ENCODE data around the gene ZRANB1. TPM values are rescaled to one million over a fixed set of nuclear protein-coding genes. Genes with fewer than 3 reads are reported as not detected.

ZRANB1 gene
- total RNA-seq, 1 donor from 2014 or later = 28.9 TPM

DNA sequence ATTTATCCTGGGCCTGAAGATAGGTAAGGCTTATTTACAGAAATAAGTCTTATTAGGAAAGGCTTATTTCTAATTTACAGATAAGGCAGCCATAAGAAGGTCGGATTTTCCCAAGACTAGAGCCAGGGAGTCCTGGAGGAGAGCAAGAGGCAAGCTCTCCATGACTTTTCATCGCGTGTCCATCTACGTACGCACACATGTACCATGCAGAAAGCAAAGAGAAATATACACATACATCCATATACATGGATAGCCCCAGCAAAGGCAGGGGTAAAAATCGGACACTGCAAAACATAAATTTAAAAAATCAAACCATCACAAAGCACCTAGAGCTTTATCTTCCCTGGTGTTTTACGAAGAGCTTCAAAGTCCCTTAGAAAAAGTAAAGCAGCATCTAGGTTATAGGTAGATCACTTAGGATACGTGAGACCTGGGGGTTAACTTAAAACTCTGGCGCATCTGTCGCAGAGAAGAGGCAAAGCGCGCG lies 25.8 kb upstream of the ZRANB1 start:
- H3K9me3 Mint-ChIP-seq (ENCODE audit: unreplicated experiment) = peaks cover 7% of the 10 kb centered on the region
- TF ChIP-seq, protein P1, sequence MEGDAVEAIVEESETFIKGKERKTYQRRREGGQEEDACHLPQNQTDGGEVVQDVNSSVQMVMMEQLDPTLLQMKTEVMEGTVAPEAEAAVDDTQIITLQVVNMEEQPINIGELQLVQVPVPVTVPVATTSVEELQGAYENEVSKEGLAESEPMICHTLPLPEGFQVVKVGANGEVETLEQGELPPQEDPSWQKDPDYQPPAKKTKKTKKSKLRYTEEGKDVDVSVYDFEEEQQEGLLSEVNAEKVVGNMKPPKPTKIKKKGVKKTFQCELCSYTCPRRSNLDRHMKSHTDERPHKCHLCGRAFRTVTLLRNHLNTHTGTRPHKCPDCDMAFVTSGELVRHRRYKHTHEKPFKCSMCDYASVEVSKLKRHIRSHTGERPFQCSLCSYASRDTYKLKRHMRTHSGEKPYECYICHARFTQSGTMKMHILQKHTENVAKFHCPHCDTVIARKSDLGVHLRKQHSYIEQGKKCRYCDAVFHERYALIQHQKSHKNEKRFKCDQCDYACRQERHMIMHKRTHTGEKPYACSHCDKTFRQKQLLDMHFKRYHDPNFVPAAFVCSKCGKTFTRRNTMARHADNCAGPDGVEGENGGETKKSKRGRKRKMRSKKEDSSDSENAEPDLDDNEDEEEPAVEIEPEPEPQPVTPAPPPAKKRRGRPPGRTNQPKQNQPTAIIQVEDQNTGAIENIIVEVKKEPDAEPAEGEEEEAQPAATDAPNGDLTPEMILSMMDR (IDR thresholded peaks at IDR 0.05; ENCODE audit: partially characterized antibody, unreplicated experiment) = no peak
- H3K27me3 Mint-ChIP-seq (ENCODE audit: unreplicated experiment) = peaks cover 13% of the 10 kb centered on the region
- H3K27ac Mint-ChIP-seq (ENCODE audit: unreplicated experiment) = peak overlapping the region; percentile 97
- peaks cover 7% of the 10 kb centered on the region for H3K4me1 Mint-ChIP-seq (ENCODE audit: low read depth, unreplicated experiment)
- H3K4me3 Mint-ChIP-seq (ENCODE audit: unreplicated experiment) = peak overlapping the region; percentile 97
- no peaks in the 10 kb centered on the region for H3K36me3 Mint-ChIP-seq (ENCODE audit: unreplicated experiment)
- DNase-seq = no peak

DNA sequence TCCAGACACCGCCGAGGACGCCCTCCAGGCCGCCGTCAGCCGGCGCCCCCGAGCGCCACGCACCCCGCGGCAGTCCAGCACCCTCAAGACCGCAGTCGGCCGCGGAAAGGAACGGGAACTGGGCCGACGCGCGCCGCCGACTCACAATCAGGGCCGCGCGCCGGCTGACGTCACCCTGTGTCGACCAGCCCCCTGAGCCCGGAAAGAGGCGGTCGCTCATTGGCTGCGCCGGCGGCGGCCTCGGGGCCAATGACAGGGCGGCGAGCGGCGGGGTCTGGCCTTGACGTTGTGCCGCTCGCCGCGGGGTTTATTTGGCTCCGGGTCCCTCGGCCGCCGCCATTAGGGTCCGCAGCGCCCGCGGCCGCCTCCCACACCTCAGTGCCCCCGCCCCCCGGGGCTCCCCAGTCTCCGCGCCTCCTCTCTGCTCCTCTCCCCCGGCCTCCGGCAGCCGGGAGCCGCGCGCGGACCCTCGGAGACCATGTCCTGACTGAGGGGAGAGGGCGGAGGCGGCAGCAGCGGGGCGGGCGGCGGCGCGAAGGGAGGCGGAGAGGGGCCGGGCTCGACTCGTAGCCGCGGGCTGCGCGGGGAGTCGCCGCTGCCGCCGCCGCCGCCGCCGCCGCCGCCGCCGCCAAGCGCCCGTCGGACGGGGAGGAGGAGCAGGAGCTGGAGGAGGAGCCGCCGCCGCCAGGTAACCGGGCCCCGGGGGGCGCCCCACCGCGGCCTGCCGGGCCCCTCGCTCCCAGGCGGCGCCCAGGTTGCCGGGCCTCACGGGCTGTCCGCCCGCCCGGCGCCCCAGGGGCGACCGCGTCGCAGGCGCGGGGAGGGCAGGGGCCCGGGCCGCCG lies 25.1 kb upstream of the ZRANB1 start:
- Mint-ChIP-seq H3K4me3 (ENCODE audit: unreplicated experiment) (peak overlapping the region; percentile 97), H3K27ac (ENCODE audit: unreplicated experiment) (peak overlapping the region; percentile 97), H3K4me1 (ENCODE audit: low read depth, unreplicated experiment) (peaks cover 7% of the 10 kb centered on the region), H3K27me3 (ENCODE audit: unreplicated experiment) (peaks cover 12% of the 10 kb centered on the region), H3K9me3 (ENCODE audit: unreplicated experiment) (peaks cover 7% of the 10 kb centered on the region), H3K36me3 (ENCODE audit: unreplicated experiment) (no peaks in the 10 kb centered on the region)
- TF ChIP-seq, protein P1 (IDR thresholded peaks at IDR 0.05; ENCODE audit: partially characterized antibody, unreplicated experiment) = no peak
- peak; percentile 99 for DNase-seq

- H3K4me1 Mint-ChIP-seq (ENCODE audit: low read depth, unreplicated experiment) = peaks cover 7% of the 10 kb centered on the region
- DNase-seq = peak; percentile 41
- TF ChIP-seq, protein P1 (IDR thresholded peaks at IDR 0.05; ENCODE audit: partially characterized antibody, unreplicated experiment) = no peak
- peaks cover 9% of the 10 kb centered on the region for H3K27me3 Mint-ChIP-seq (ENCODE audit: unreplicated experiment)
- H3K9me3 Mint-ChIP-seq (ENCODE audit: unreplicated experiment) = peaks cover 6% of the 10 kb centered on the region
- H3K27ac Mint-ChIP-seq (ENCODE audit: unreplicated experiment) = peak overlapping the region; percentile 94
- peak overlapping the region; percentile 97 for H3K4me3 Mint-ChIP-seq (ENCODE audit: unreplicated experiment)
- H3K36me3 Mint-ChIP-seq (ENCODE audit: unreplicated experiment) = no peaks in the 10 kb centered on the region
These were observed 24.3 kb upstream of the ZRANB1 start for GRCh38 chr10:124917428-124918190.

GRCh38 chr10:124918191-124918830 lies 23.6 kb upstream of the ZRANB1 start:
- peak overlapping the region; percentile 97 for H3K4me3 Mint-ChIP-seq (ENCODE audit: unreplicated experiment)
- peaks cover 9% of the 10 kb centered on the region for H3K27me3 Mint-ChIP-seq (ENCODE audit: unreplicated experiment)
- peak; percentile 18 for DNase-seq
- no peaks in the 10 kb centered on the region for H3K36me3 Mint-ChIP-seq (ENCODE audit: unreplicated experiment)
- H3K27ac Mint-ChIP-seq (ENCODE audit: unreplicated experiment) = peak overlapping the region; percentile 94
- peaks cover 7% of the 10 kb centered on the region for H3K4me1 Mint-ChIP-seq (ENCODE audit: low read depth, unreplicated experiment)
- H3K9me3 Mint-ChIP-seq (ENCODE audit: unreplicated experiment) = peaks cover 5% of the 10 kb centered on the region
- TF ChIP-seq, protein P1 (IDR thresholded peaks at IDR 0.05; ENCODE audit: partially characterized antibody, unreplicated experiment) = no peak
